ENCODE results near the gene CLDN20.

The CLDN20 gene

DNA sequence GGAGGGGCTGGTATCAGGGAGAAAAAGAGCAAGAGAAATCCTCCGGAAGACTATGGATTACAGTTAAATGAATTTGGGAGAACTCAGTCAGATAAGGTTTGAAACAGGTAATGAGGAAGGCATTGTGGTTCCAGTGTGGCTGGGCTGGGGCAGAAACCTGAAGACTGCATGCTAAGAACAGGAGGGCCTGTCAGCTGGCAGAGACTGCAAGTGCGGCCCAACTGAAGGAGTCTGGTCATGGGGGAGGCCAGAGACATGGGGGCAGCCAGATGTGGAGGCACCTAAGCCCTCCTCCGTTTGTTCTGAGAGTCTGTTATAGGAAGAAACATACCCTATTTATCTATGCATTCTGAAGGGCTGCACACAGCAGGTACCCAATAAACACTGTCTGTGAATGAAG lies 33.9 kb downstream of the CLDN20 start:
- in situ Hi-C loops (cut with MboI; ENCODE audit: low sequenced_read_pairs, unreplicated experiment) = no loop called here
- no peak for DNase-seq (ENCODE audit: low spot score)
- TF ChIP-seq, protein P1, sequence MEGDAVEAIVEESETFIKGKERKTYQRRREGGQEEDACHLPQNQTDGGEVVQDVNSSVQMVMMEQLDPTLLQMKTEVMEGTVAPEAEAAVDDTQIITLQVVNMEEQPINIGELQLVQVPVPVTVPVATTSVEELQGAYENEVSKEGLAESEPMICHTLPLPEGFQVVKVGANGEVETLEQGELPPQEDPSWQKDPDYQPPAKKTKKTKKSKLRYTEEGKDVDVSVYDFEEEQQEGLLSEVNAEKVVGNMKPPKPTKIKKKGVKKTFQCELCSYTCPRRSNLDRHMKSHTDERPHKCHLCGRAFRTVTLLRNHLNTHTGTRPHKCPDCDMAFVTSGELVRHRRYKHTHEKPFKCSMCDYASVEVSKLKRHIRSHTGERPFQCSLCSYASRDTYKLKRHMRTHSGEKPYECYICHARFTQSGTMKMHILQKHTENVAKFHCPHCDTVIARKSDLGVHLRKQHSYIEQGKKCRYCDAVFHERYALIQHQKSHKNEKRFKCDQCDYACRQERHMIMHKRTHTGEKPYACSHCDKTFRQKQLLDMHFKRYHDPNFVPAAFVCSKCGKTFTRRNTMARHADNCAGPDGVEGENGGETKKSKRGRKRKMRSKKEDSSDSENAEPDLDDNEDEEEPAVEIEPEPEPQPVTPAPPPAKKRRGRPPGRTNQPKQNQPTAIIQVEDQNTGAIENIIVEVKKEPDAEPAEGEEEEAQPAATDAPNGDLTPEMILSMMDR (IDR thresholded peaks at IDR 0.05; ENCODE audit: borderline replicate concordance, control extremely low read depth, extremely low read depth, insufficient read depth, missing control alignments) = no peak

DNA sequence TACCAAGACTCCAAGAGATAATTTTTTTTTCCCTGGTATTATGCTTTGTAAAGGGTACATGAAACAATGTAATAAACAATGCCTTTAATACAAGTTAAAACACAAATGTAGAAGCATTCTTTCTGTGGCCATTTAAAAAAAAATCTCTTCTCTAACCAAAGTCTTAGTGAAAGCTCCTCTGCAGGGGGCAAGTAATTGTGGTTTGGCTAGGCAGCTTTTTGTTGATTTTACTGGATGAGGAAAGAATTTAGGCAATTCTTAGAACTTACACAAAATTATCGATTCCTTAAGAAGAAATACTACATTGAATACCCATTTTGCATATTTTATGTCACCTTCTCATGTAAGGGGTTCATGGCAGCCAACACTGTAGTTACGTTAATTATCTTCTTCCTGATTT lies 38.1 kb downstream of the CLDN20 start:
- in situ Hi-C loops (cut with MboI; ENCODE audit: low sequenced_read_pairs, unreplicated experiment) = no loop called here
- TF ChIP-seq, protein P1 (IDR thresholded peaks at IDR 0.05; ENCODE audit: borderline replicate concordance, control extremely low read depth, extremely low read depth, insufficient read depth, missing control alignments) = no peak
- no peak for DNase-seq (ENCODE audit: low spot score)

DNA sequence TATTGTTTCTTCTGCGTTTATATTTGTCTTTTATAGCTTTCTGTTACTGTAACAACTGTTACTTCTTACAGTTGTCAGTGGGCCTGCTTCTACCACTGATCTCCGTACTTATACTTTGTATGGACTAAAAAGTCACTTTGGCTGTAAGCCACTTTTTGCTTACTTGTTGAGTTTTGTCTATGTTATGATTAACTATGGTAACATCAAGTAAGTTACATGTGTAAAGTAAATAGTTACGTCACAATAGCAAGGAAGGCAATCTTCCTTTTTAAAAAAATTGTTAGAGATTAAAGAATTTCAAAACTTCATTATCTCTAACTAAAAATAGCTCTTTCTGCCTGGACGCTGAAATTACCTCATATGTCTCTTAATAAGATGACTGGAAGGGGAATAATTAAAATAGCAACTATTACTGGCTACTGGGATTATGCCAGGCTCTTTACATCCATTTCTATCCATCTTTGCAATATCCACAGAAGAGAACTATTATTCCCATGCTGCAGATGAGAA lies 39.6 kb downstream of the CLDN20 start:
- DNase-seq (ENCODE audit: low spot score) = no peak
- in situ Hi-C loops (cut with MboI; ENCODE audit: low sequenced_read_pairs, unreplicated experiment) = no loop called here
- TF ChIP-seq, protein P1 (IDR thresholded peaks at IDR 0.05; ENCODE audit: borderline replicate concordance, control extremely low read depth, extremely low read depth, insufficient read depth, missing control alignments) = no peak

DNA sequence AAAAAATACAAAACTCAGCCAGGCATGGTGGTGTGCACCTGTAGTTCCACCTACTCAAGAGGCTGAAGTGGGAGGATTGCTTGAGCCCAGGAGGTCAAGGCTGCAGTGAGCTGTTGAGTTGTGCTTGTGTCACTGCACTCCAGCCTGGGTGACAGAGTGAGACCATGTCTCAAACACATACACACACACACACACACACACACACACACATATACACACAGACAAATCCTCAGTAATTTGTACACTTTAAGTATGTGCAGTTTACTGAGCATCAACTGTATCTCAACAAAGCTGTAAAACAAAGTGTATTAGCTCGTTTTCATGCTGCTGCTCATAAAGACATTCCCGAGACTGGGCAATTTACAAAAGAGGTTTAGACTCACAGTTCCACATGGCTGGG lies 43.1 kb downstream of the CLDN20 start:
- in situ Hi-C loops (cut with MboI; ENCODE audit: low sequenced_read_pairs, unreplicated experiment) = no loop called here
- TF ChIP-seq, protein P1 (IDR thresholded peaks at IDR 0.05; ENCODE audit: borderline replicate concordance, control extremely low read depth, extremely low read depth, insufficient read depth, missing control alignments) = no peak
- no peak for DNase-seq (ENCODE audit: low spot score)

DNA sequence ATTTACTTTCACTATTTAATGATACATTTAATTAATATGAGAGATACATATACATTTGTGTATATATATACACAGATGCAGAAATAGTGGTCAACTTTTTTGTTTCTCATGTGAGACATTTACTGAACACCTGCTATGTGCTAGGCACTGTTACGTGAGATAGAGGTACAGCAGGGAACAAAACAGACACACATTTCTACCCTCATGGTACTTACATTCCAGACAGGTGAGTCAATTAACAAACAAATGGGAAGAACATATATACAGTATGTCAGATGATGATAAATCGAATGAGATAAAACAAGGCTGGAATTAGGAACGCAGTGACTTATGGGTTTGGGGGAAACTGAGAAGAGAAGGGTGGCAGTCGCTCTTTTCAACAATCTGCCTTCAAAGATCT lies 45.3 kb downstream of the CLDN20 start:
- DNase-seq (ENCODE audit: low spot score) = no peak
- TF ChIP-seq, protein P1 (IDR thresholded peaks at IDR 0.05; ENCODE audit: borderline replicate concordance, control extremely low read depth, extremely low read depth, insufficient read depth, missing control alignments) = no peak
- in situ Hi-C loops (cut with MboI; ENCODE audit: low sequenced_read_pairs, unreplicated experiment) = no loop called here

DNA sequence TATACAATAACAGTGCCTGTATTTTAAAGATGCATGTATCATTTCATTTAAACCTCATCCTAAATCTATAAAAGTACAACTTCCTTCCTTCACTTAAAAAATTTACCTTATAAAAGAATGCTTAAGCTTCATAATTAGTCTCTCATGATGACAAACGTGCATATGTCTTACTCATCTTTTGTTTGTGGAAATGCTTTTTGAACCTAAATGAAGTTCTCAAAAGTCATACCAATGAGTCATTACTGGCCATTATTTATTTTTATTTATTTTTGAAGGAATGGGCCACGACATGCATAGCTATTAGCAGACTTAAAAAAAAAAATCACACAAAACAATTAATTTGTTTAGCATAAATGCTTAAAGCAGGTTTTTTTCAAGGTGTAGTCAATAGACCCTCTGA lies 46.8 kb downstream of the CLDN20 start:
- TF ChIP-seq, protein P1 (IDR thresholded peaks at IDR 0.05; ENCODE audit: borderline replicate concordance, control extremely low read depth, extremely low read depth, insufficient read depth, missing control alignments) = no peak
- in situ Hi-C loops (cut with MboI; ENCODE audit: low sequenced_read_pairs, unreplicated experiment) = no loop called here
- no peak for DNase-seq (ENCODE audit: low spot score)

DNA sequence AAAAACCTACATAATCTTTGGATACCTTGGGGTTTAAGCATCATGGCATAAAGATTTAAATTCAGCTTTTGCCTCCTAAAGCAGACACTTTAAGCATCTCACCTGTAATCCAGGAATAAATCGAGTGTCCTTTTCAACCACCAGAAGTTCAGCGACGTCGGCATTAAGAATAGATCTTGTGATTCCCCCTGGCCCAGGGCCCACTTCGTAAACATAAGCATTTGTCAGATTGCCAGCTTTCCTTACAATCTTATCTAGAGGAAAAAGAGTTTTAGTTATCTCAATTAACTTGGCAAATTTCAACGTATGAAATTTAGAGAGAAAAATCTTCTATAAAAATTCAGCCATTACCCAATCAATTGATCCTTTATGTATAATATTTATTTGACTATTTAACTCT lies 47.3 kb downstream of the CLDN20 start:
- in situ Hi-C loops (cut with MboI; ENCODE audit: low sequenced_read_pairs, unreplicated experiment) = no loop called here
- TF ChIP-seq, protein P1 (IDR thresholded peaks at IDR 0.05; ENCODE audit: borderline replicate concordance, control extremely low read depth, extremely low read depth, insufficient read depth, missing control alignments) = no peak
- no peak for DNase-seq (ENCODE audit: low spot score)
